Measurements from ENCODE around the gene WNT7A.

DNA sequence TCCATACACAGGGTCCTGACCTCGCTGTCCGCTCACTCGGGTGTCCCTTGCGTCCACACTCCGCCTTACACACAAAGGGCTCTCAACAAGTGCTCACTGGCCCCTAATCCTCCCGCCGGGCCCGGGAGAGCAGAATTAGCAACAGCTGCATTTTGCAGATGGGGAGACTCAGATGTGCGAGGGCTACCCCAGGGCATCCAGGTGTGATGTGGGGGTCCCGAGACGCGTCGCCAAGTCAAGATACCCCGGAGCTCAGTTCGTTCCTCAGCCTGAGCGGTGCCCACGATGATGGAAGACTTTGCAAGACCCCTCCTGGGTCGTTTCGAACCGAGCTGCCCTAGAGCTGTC, 14.9 kb upstream of the WNT7A start:
- TF ChIP-seq, protein P1, sequence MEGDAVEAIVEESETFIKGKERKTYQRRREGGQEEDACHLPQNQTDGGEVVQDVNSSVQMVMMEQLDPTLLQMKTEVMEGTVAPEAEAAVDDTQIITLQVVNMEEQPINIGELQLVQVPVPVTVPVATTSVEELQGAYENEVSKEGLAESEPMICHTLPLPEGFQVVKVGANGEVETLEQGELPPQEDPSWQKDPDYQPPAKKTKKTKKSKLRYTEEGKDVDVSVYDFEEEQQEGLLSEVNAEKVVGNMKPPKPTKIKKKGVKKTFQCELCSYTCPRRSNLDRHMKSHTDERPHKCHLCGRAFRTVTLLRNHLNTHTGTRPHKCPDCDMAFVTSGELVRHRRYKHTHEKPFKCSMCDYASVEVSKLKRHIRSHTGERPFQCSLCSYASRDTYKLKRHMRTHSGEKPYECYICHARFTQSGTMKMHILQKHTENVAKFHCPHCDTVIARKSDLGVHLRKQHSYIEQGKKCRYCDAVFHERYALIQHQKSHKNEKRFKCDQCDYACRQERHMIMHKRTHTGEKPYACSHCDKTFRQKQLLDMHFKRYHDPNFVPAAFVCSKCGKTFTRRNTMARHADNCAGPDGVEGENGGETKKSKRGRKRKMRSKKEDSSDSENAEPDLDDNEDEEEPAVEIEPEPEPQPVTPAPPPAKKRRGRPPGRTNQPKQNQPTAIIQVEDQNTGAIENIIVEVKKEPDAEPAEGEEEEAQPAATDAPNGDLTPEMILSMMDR (IDR thresholded peaks at IDR 0.05) = no peak
- TF ChIP-seq EZH2 (IDR thresholded peaks at IDR 0.05) = no peak

All from neural progenitor cell (in vitro differentiated cells).